B cell (primary cell): ENCODE data around the gene SCAMP5. TPM values are rescaled to one million over a fixed set of nuclear protein-coding genes. Genes with fewer than 3 reads are reported as not detected.

Experiments used
- ATAC-seq: fragments of 200-7000 bp; cut with Tn5 transposase; one replicate; pipeline ENCODE4 v1.10.0; 2021; ENCODE audit warnings: low read depth, mild to moderate bottlenecking, moderate number of reproducible peaks, moderate library complexity
- CTCF ChIA-PET: fragments of 350-600 bp; sonication (Branson Sonifier 250); formaldehyde crosslinking; loops from one replicate; lab custom pipeline; 2021; ENCODE audit warnings: antibody characterized with exemption, inconsistent platforms; lab: Charles Lee
- POLR2A ChIA-PET: fragments of 350-600 bp; sonication (Branson Sonifier 250); formaldehyde crosslinking; loops from one replicate; lab custom pipeline; 2021; ENCODE audit warnings: antibody characterized with exemption; lab: Charles Lee
- DNase-seq: peaks from one replicate; pipeline ENCODE4 v3.0.0; 2013
- H2AFZ ChIP-seq: 2 replicates; pipeline ENCODE4 v1.6.1; 2012; ENCODE audit warnings: mild to moderate bottlenecking, low read depth, low read length; ENCODE audit not compliant: insufficient read depth, poor library complexity, severe bottlenecking
- H3K27ac ChIP-seq, 2 donors: 1 replicate in 1 of 2; 2 replicates in 1 of 2; pipeline ENCODE4 v1.5.1; 2012 to 2013; ENCODE audit warnings: low read length in 2 of 2, mild to moderate bottlenecking in 2 of 2, moderate library complexity in 1 of 2
- H3K27me3 ChIP-seq, 4 experiments: fragments of 200-600 bp in 1 of 4; sonication (generic) in 1 of 4; replicated peaks in 1 of 4; 1 replicate in 2 of 4; 2 replicates in 2 of 4; pipeline versions ENCODE4 v1.6.1 to v1.7.0; 2013 to 2016; ENCODE audit warnings: low read length in 3 of 4, mild to moderate bottlenecking in 2 of 4, mixed read lengths in 1 of 4, moderate library complexity in 1 of 4; ENCODE audit not compliant: insufficient read depth in 4 of 4, control insufficient read depth in 3 of 4; ENCODE audit errors: control extremely low read depth in 1 of 4
- H3K36me3 ChIP-seq, 2 experiments: replicated peaks in 1 of 2; 1 replicate in 1 of 2; 2 replicates in 1 of 2; pipeline versions ENCODE4 v1.6.1 to v1.7.1; 2013; ENCODE audit warnings: low read length in 1 of 2; ENCODE audit not compliant: insufficient read depth in 2 of 2, control insufficient read depth in 1 of 2; ENCODE audit errors: control extremely low read depth in 1 of 2, extremely low read depth in 1 of 2
- H3K4me1 ChIP-seq, 2 donors: fragments of 200-600 bp in 1 of 2; sonication (generic) in 1 of 2; 1 replicate in 1 of 2; 2 replicates in 1 of 2; pipeline versions ENCODE4 v1.5.1 to v1.6.1; 2013 to 2017; ENCODE audit warnings: low read length in 2 of 2; ENCODE audit not compliant: control insufficient read depth in 2 of 2, insufficient read depth in 2 of 2
- H3K4me2 ChIP-seq: replicated peaks from 2 replicates; pipeline ENCODE3; 2012; ENCODE audit warnings: mild to moderate bottlenecking, low read depth, low read length; ENCODE audit not compliant: poor library complexity, severe bottlenecking
- H3K4me3 ChIP-seq, 5 experiments: fragments of 200-600 bp in 1 of 5; sonication (generic) in 1 of 5; 1 replicate in 3 of 5; 2 replicates in 2 of 5; pipeline versions ENCODE4 v1.5.1 to v1.7.0; 2011 to 2016; ENCODE audit warnings: low read length in 4 of 5, mild to moderate bottlenecking in 4 of 5, low read depth in 2 of 5, control low read depth in 1 of 5, moderate library complexity in 1 of 5; ENCODE audit not compliant: insufficient read depth in 1 of 5; ENCODE audit errors: control extremely low read depth in 1 of 5, extremely low read depth in 1 of 5
- H3K79me2 ChIP-seq: fragments of 200-600 bp; sonication (generic); one replicate; pipeline ENCODE4 v1.6.0; 2016; ENCODE audit warnings: low read length; ENCODE audit not compliant: control insufficient read depth, insufficient read depth
- H3K9ac ChIP-seq: fragments of 200-600 bp; sonication (generic); 2 replicates; pipeline ENCODE4 v1.6.1; 2017; ENCODE audit warnings: mild to moderate bottlenecking, low read length, moderate library complexity
- H3K9me3 ChIP-seq, 3 donors: one replicate each; pipeline versions ENCODE4 v1.6.1 to v1.7.1; 2013; ENCODE audit warnings: low read length in 2 of 3; ENCODE audit not compliant: control insufficient read depth in 2 of 3, insufficient read depth in 1 of 3; ENCODE audit errors: control extremely low read depth in 1 of 3
- H4K20me1 ChIP-seq: 2 replicates; pipeline ENCODE4 v1.6.0; 2012; ENCODE audit warnings: mild to moderate bottlenecking, low read length; ENCODE audit not compliant: insufficient read depth, control insufficient read depth, poor library complexity, severe bottlenecking
- H3K27ac Mint-ChIP-seq: one replicate; pipeline ENCODE4 v1.8.0; 2021; ENCODE audit warnings: mixed read lengths
- H3K27me3 Mint-ChIP-seq: one replicate; pipeline ENCODE4 v1.8.0; 2021; ENCODE audit warnings: mixed read lengths
- H3K4me1 Mint-ChIP-seq: one replicate; pipeline ENCODE4 v1.8.0; 2021; ENCODE audit warnings: mixed read lengths
- H3K4me3 Mint-ChIP-seq: one replicate; pipeline ENCODE4 v1.8.0; 2021; ENCODE audit warnings: mixed read lengths
- H3K9me3 Mint-ChIP-seq: one replicate; pipeline ENCODE4 v1.8.0; 2022; ENCODE audit warnings: mixed read lengths; ENCODE audit not compliant: insufficient read depth
- CTCF ChIP-seq: fragments of 200-600 bp; IDR thresholded peaks from one replicate; pipeline ENCODE4 v1.8.0; 2022; ENCODE audit warnings: antibody characterized with exemption, mild to moderate bottlenecking
- EZH2 ChIP-seq: IDR thresholded peaks from 2 replicates; pipeline ENCODE4 v1.6.1; 2012; ENCODE audit warnings: borderline replicate concordance, low read depth, mild to moderate bottlenecking, moderate library complexity, low read length; ENCODE audit not compliant: insufficient read depth, poor library complexity, severe bottlenecking
- WGBS: methylation state at CpG from one replicate; pipeline ENCODE4 v1.1.5; 2013; ENCODE audit warnings: missing lambda C conversion rate; ENCODE audit not compliant: insufficient coverage; 5-methylcytosine and 5-hydroxymethylcytosine counted together
- intact Hi-C: fragments of 100-400 bp; cut with micrococcal nuclease; formaldehyde crosslinking; loops from one replicate; pipeline ENCODE4 v1.10.0; 2022
- polyA plus RNA-seq: library from polyadenylated mRNA; depleted of rRNA; stranded (reverse); fragments of >200 nt; gene quantifications from 2 replicates; pipeline ENCODE4 v1.2.3, GENCODE V29; 2012
- total RNA-seq, 2 donors: library from RNA; stranded (reverse); fragments of 120-200 nt in 1 of 2; gene quantifications; 1 replicate in 1 of 2; 2 replicates in 1 of 2; pipeline versions ENCODE4 v1.2.3 to v1.2.4, GENCODE V29; 2013 to 2022

SCAMP5 gene
- total and polyA plus RNA-seq, 2 donors (not counting 1 experiment from before 2014, with no cell fraction given) = 0.59 to 3.4 TPM

GRCh38 chr15:74988007-74988800, 7.2 kb upstream of the SCAMP5 start:
- H3K4me3 ChIP-seq = no peak overlapping the region
- Mint-ChIP-seq H3K4me3 (no peak overlapping the region), H3K27me3 (peaks cover 44% of the 10 kb centered on the region), H3K4me1 (peaks cover 6% of the 10 kb centered on the region), H3K27ac (no peak overlapping the region), H3K9me3 (no peaks in the 10 kb centered on the region)
- TF ChIP-seq EZH2 = no peak
- peak; percentile 12 for TF ChIP-seq CTCF
- no peaks in the 10 kb centered on the region for H3K36me3 ChIP-seq
- peaks cover 0 to 4% (median 0%) of the 10 kb centered on the region in 3 donors for H3K9me3 ChIP-seq
- no peak overlapping the region for H3K27ac ChIP-seq
- H3K4me2 ChIP-seq = no peak overlapping the region
- ATAC-seq (peak; percentile 57), DNase-seq (no peak)
- H3K9ac ChIP-seq = no peak overlapping the region
- H2AFZ ChIP-seq = no peak overlapping the region
- no peaks in the 10 kb centered on the region for H3K79me2 ChIP-seq
- ChIA-PET POLR2A (interaction anchor here (0.6 kb wide), 1 partner anchor 14 kb away, joined by 5 read pairs; no protein-coding TSS in a partner anchor), CTCF (interaction anchor here (0.7 to 1.2 kb wide), 3 partner anchors 12 to 37 kb away, joined by 3 to 4 read pairs (median 3); no protein-coding TSS in a partner anchor)
- H4K20me1 ChIP-seq = no peaks in the 10 kb centered on the region
- intact Hi-C loops = no loop called here
- WGBS = 17% methylated on average over 1 of the region's 4 CpGs
- H3K27me3 ChIP-seq = peaks cover 0 to 29% (median 4%) of the 10 kb centered on the region in 4 experiments
- no peaks in the 10 kb centered on the region for H3K4me1 ChIP-seq

- H3K27ac Mint-ChIP-seq = no peak overlapping the region
- intact Hi-C loops = no loop called here
- ChIA-PET CTCF (no interaction called here), POLR2A (no interaction called here)
- ATAC-seq = no peak
- no peak overlapping the region for H3K4me2 ChIP-seq
- peaks cover 46% of the 10 kb centered on the region for H3K27me3 Mint-ChIP-seq
- no peak overlapping the region for H3K9ac ChIP-seq
- H4K20me1 ChIP-seq = no peaks in the 10 kb centered on the region
- H3K27me3 ChIP-seq = peaks cover 0 to 25% (median 4%) of the 10 kb centered on the region in 4 experiments
- H3K9me3 ChIP-seq = peaks cover 0 to 6% (median 0%) of the 10 kb centered on the region in 3 donors
- H3K27ac ChIP-seq = no peak overlapping the region
- no peak overlapping the region for H2AFZ ChIP-seq
- DNase-seq = no peak
- no peaks in the 10 kb centered on the region for H3K79me2 ChIP-seq
- H3K4me3 ChIP-seq = no peak overlapping the region
- no peaks in the 10 kb centered on the region for H3K4me1 ChIP-seq
- TF ChIP-seq EZH2 (no peak), CTCF (no peak)
- H3K4me3 Mint-ChIP-seq = no peak overlapping the region
- no peaks in the 10 kb centered on the region for H3K9me3 Mint-ChIP-seq
- H3K36me3 ChIP-seq = no peaks in the 10 kb centered on the region
- H3K4me1 Mint-ChIP-seq = peaks cover 3% of the 10 kb centered on the region
Observed at GRCh38 chr15:74989527-74989926, 5.8 kb upstream of the SCAMP5 start.
